A549 (cell line): Measurements from ENCODE around the gene GFM1. TPM values are rescaled to one million over a fixed set of nuclear protein-coding genes. Genes with fewer than 3 reads are reported as not detected.

Source experiments
- CBX8 ChIP-seq: fragments of 200-600 bp; sonication (generic); IDR thresholded peaks from 2 replicates; pipeline ENCODE4 v1.6.1; 2016
- FOSB ChIP-seq: fragments of 250-450 bp; sonication (Bioruptor Pico); IDR thresholded peaks from 2 replicates; pipeline ENCODE4 v1.5.0; 2020; ENCODE audit warnings: mild to moderate bottlenecking, moderate library complexity
- polyA plus RNA-seq, 4 experiments: library from polyadenylated mRNA; depleted of rRNA in 3 of 4; stranded (reverse); fragments of >200 nt; fragmentation: RNase III in 1 of 4; extraction: RNeasy Plus Mini Kit Qiagen cat#74134 plus additional on column Dnase treatment in 1 of 4; gene quantifications; 2 replicates in 3 of 4; 3 replicates in 1 of 4; pipeline ENCODE4 v1.2.3, GENCODE V29; 2011 to 2017
- small RNA-seq, 6 experiments: library from RNA; depleted of rRNA; stranded (forward); fragments of <200 nt; gene quantifications; one replicate each; pipeline ENCODE3, GENCODE V24; 2012
- TF ChIP-seq, protein P1 (sequence below): fragments of 200-600 bp; sonication (generic); IDR thresholded peaks from 2 replicates; pipeline ENCODE4 v1.6.1; 2016; ENCODE audit warnings: antibody characterized with exemption, mild to moderate bottlenecking, moderate library complexity

The GFM1 gene
- polyA plus RNA-seq, 2 of the 4 experiments (the other 2 are of a cell fraction): 48.8 to 71.4 TPM

GRCh38 chr3:158739661-158740060 lies 95.3 kb downstream of the GFM1 start (continued):
- TF ChIP-seq, protein P1, sequence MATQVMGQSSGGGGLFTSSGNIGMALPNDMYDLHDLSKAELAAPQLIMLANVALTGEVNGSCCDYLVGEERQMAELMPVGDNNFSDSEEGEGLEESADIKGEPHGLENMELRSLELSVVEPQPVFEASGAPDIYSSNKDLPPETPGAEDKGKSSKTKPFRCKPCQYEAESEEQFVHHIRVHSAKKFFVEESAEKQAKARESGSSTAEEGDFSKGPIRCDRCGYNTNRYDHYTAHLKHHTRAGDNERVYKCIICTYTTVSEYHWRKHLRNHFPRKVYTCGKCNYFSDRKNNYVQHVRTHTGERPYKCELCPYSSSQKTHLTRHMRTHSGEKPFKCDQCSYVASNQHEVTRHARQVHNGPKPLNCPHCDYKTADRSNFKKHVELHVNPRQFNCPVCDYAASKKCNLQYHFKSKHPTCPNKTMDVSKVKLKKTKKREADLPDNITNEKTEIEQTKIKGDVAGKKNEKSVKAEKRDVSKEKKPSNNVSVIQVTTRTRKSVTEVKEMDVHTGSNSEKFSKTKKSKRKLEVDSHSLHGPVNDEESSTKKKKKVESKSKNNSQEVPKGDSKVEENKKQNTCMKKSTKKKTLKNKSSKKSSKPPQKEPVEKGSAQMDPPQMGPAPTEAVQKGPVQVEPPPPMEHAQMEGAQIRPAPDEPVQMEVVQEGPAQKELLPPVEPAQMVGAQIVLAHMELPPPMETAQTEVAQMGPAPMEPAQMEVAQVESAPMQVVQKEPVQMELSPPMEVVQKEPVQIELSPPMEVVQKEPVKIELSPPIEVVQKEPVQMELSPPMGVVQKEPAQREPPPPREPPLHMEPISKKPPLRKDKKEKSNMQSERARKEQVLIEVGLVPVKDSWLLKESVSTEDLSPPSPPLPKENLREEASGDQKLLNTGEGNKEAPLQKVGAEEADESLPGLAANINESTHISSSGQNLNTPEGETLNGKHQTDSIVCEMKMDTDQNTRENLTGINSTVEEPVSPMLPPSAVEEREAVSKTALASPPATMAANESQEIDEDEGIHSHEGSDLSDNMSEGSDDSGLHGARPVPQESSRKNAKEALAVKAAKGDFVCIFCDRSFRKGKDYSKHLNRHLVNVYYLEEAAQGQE: no peak
- no peak for TF ChIP-seq FOSB (CRISPR knock-in tag)
- no peak for TF ChIP-seq CBX8

Small RNA genes lying within 50 kb of the gene (small RNA-seq; reads per million reads assigned to genes)
- gene AC025033.1 (0 reads per million in 6 experiments), gene AC080013.6 (0 reads per million in 6 experiments)

Other genes with a start within 250 kb of the GFM1 start
- 12.4 and 18.6 TPM in 2 replicates for gene MLF1, start 73.3 kb upstream of the GFM1 start, polyA plus RNA-seq (2011; rRNA removed)
- gene MLF1, start 73.3 kb upstream of the GFM1 start, polyA plus RNA-seq (2017; fragmentation: RNase III; extraction: RNeasy Plus Mini Kit Qiagen cat#74134 plus additional on column Dnase treatment): 12.6 to 16.9 TPM (median 13.5 TPM) in 3 replicates
- gene LXN, start 28.1 kb downstream of the GFM1 start, polyA plus RNA-seq (2011; rRNA removed): 131 and 135 TPM in 2 replicates
- gene LXN, start 28.1 kb downstream of the GFM1 start, polyA plus RNA-seq (2017; fragmentation: RNase III; extraction: RNeasy Plus Mini Kit Qiagen cat#74134 plus additional on column Dnase treatment): 36.5 to 51.8 TPM (median 37.9 TPM) in 3 replicates
- gene RARRES1, start 87.9 kb downstream of the GFM1 start, polyA plus RNA-seq (2011; rRNA removed): 33.4 and 38.4 TPM in 2 replicates
- gene RARRES1, start 87.9 kb downstream of the GFM1 start, polyA plus RNA-seq (2017; fragmentation: RNase III; extraction: RNeasy Plus Mini Kit Qiagen cat#74134 plus additional on column Dnase treatment): 8.5 to 16.6 TPM (median 10.9 TPM) in 3 replicates
- gene MFSD1, start 157.5 kb downstream of the GFM1 start, polyA plus RNA-seq (2011; rRNA removed): 41.9 and 53.2 TPM in 2 replicates
- 39.5 to 41.5 TPM (median 39.7 TPM) in 3 replicates for gene MFSD1, start 157.5 kb downstream of the GFM1 start, polyA plus RNA-seq (2017; fragmentation: RNase III; extraction: RNeasy Plus Mini Kit Qiagen cat#74134 plus additional on column Dnase treatment)